Liver (tissue), 9 donors: ENCODE data around the gene SULT6B1. TPM values are rescaled to one million over a fixed set of nuclear protein-coding genes. Genes with fewer than 3 reads are reported as not detected.

Experiments
- DNase-seq: peaks from one replicate; pipeline ENCODE4 v3.0.0-alpha.2; 2017; ENCODE audit warnings: low spot score
- H3K27ac ChIP-seq, 2 donors: one replicate each; pipeline ENCODE4 v1.7.0; 2013; ENCODE audit warnings: inconsistent platforms in 2 of 2, low read length in 2 of 2, control low read depth in 1 of 2, low read depth in 1 of 2, mild to moderate bottlenecking in 1 of 2
- H3K27me3 ChIP-seq, 4 donors: one replicate each; pipeline versions ENCODE4 v1.6.1 to v1.7.0; 2013; ENCODE audit warnings: low read length in 3 of 4, inconsistent platforms in 1 of 4, mild to moderate bottlenecking in 1 of 4, moderate library complexity in 1 of 4; ENCODE audit not compliant: control insufficient read depth in 4 of 4, insufficient read depth in 4 of 4
- H3K36me3 ChIP-seq, 4 donors: one replicate each; pipeline versions ENCODE4 v1.6.1 to v1.7.0; 2013; ENCODE audit warnings: low read length in 3 of 4, mild to moderate bottlenecking in 3 of 4, low read depth in 1 of 4, moderate library complexity in 1 of 4; ENCODE audit not compliant: control insufficient read depth in 4 of 4, insufficient read depth in 3 of 4
- H3K4me1 ChIP-seq, 4 donors: one replicate each; pipeline versions ENCODE4 v1.6.1 to v1.7.0; 2013; ENCODE audit warnings: low read length in 3 of 4, mild to moderate bottlenecking in 3 of 4, moderate library complexity in 1 of 4; ENCODE audit not compliant: control insufficient read depth in 4 of 4, insufficient read depth in 4 of 4
- H3K4me3 ChIP-seq, 3 donors: one replicate each; pipeline versions ENCODE4 v1.6.1 to v1.7.0; 2013; ENCODE audit warnings: low read length in 3 of 3, control low read depth in 1 of 3, low read depth in 1 of 3, mild to moderate bottlenecking in 1 of 3
- H3K9ac ChIP-seq, 2 donors: one replicate each; pipeline ENCODE4 v1.7.0; 2013; ENCODE audit warnings: low read length in 2 of 2, mild to moderate bottlenecking in 2 of 2, moderate library complexity in 2 of 2, control low read depth in 1 of 2, low read depth in 1 of 2
- H3K9me3 ChIP-seq, 4 donors: one replicate each; pipeline versions ENCODE4 v1.6.1 to v1.7.0; 2013; ENCODE audit warnings: low read length in 3 of 4; ENCODE audit not compliant: control insufficient read depth in 4 of 4
- ATF3 ChIP-seq: IDR thresholded peaks from 2 replicates; pipeline ENCODE4 v1.6.1; 2016; ENCODE audit warnings: antibody characterized with exemption
- CTCF ChIP-seq: fragments of 150-350 bp; IDR thresholded peaks from 2 replicates; pipeline ENCODE4 v1.5.1; 2017; ENCODE audit warnings: improper control_type of control experiment, low read depth, low read length; ENCODE audit not compliant: missing input control
- EGR1 ChIP-seq, 2 donors: IDR thresholded peaks; 2 replicates each; pipeline ENCODE4 v1.6.1; 2016 to 2018; ENCODE audit warnings: antibody characterized with exemption in 2 of 2, low read depth in 2 of 2
- FOXA1 ChIP-seq: IDR thresholded peaks from 2 replicates; pipeline ENCODE4 v1.6.1; 2016; ENCODE audit warnings: antibody characterized with exemption
- GABPA ChIP-seq, 2 donors: IDR thresholded peaks in 1 of 2; conservative IDR thresholded peaks in 1 of 2; 2 replicates each; pipeline ENCODE4 v1.6.1; 2016; ENCODE audit warnings: antibody characterized with exemption in 2 of 2, mild to moderate bottlenecking in 1 of 2, moderate library complexity in 1 of 2
- HNF4A ChIP-seq, 2 donors: conservative IDR thresholded peaks; 2 replicates each; pipeline ENCODE4 v1.6.1; 2016; ENCODE audit warnings: antibody characterized with exemption in 2 of 2, mild to moderate bottlenecking in 2 of 2
- HNF4G ChIP-seq: IDR thresholded peaks from 2 replicates; pipeline ENCODE4 v1.6.1; 2016; ENCODE audit warnings: antibody characterized with exemption
- JUND ChIP-seq, 2 donors: IDR thresholded peaks; 2 replicates each; pipeline ENCODE4 v1.6.1; 2016; ENCODE audit warnings: antibody characterized with exemption in 2 of 2
- NR2F2 ChIP-seq: IDR thresholded peaks from 2 replicates; pipeline ENCODE4 v1.6.1; 2016; ENCODE audit warnings: antibody characterized with exemption
- RAD21 ChIP-seq, 2 donors: IDR thresholded peaks; 2 replicates each; pipeline ENCODE4 v1.6.1; 2016; ENCODE audit warnings: antibody characterized with exemption in 2 of 2, mild to moderate bottlenecking in 2 of 2
- RXRA ChIP-seq, 2 donors: IDR thresholded peaks; 2 replicates each; pipeline ENCODE4 v1.6.1; 2017 to 2018; ENCODE audit warnings: antibody characterized with exemption in 2 of 2, mild to moderate bottlenecking in 1 of 2
- SP1 ChIP-seq: IDR thresholded peaks from 2 replicates; pipeline ENCODE4 v1.6.1; 2018; ENCODE audit warnings: antibody characterized with exemption, mild to moderate bottlenecking
- TAF1 ChIP-seq: conservative IDR thresholded peaks from 2 replicates; pipeline ENCODE4 v1.6.1; 2016; ENCODE audit warnings: antibody characterized with exemption, mild to moderate bottlenecking
- YY1 ChIP-seq: IDR thresholded peaks from 2 replicates; pipeline ENCODE4 v1.6.1; 2016; ENCODE audit warnings: antibody characterized with exemption, mild to moderate bottlenecking
- ZBTB33 ChIP-seq: IDR thresholded peaks from 2 replicates; pipeline ENCODE4 v1.6.1; 2016; ENCODE audit warnings: antibody characterized with exemption
- WGBS: extraction: QIAGEN DNeasy Blood & Tissue Kit; methylation state at CpG from one replicate; pipeline ENCODE4 v1.1.7; 2013; 5-methylcytosine and 5-hydroxymethylcytosine counted together
- polyA plus RNA-seq, 2 donors: library from polyadenylated mRNA; stranded (reverse) in 1 of 2; unstranded in 1 of 2; fragments of 200-250 nt in 1 of 2; fragments of >200 nt in 1 of 2; fragmentation: Nextera tagmentation in 1 of 2; extraction: Ambion mirVana in 1 of 2; gene quantifications; one replicate each; pipeline versions ENCODE4 v1.2.1 to v1.2.3, GENCODE V29; 2013 to 2015
- total RNA-seq, 2 donors: library from RNA; depleted of rRNA; stranded (reverse); fragments of >200 nt; gene quantifications; one replicate each; pipeline ENCODE4 v1.2.3, GENCODE V29; 2014
- TF ChIP-seq, protein P1 (sequence below): IDR thresholded peaks from 2 replicates; pipeline ENCODE4 v1.6.1; 2016; ENCODE audit warnings: antibody characterized with exemption, mild to moderate bottlenecking
- TF ChIP-seq, protein P2 (sequence below): IDR thresholded peaks from 2 replicates; pipeline ENCODE4 v1.6.1; 2016; ENCODE audit warnings: antibody characterized with exemption
- donor health status: healthy.
- donor health status: healthy.
- donor health status: healthy.
- donor health status: healthy.
- donor health status: healthy.

Gene SULT6B1
- total and polyA plus RNA-seq, 4 donors = not detected

DNA sequence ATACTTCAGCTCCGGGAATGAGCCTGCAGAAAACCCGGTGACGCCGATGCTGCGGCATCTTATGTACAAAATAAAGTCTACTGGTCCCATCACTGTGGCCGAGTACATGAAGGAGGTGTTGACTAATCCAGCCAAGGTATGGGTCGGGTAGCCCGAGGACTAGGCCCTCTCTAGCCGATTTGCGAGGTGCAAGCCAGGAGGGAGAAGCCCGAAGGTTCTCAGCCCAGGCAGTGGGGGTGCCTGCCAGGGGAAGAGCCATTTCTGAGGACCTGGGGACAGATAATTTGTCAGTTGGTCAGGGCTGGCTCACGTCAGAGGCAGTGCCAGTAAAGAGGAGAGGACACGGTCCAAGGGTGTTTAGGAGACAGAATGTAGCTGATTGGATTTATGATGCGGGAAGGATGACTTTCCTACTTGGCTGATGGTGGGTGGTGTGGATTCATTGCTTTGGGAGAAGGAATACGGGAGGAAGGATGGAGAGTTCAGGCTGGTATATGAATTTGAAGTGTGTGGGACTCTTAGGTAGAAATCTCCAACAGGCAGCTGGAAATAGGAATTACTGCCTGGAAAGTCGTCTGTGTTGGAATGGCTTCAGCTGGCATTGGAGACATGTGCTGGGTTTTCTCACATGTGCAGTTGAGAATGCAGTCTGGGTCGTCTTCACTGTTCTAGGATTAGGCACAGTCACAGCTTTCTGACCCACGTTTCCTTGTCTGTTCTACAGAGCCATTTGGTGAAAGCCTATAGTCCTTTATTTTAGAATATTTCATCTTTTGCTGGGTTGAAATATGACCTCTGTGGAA is 43.9 kb upstream of the SULT6B1 start (continued):
- TF ChIP-seq TAF1 (no peak), CTCF (no peak)

DNA sequence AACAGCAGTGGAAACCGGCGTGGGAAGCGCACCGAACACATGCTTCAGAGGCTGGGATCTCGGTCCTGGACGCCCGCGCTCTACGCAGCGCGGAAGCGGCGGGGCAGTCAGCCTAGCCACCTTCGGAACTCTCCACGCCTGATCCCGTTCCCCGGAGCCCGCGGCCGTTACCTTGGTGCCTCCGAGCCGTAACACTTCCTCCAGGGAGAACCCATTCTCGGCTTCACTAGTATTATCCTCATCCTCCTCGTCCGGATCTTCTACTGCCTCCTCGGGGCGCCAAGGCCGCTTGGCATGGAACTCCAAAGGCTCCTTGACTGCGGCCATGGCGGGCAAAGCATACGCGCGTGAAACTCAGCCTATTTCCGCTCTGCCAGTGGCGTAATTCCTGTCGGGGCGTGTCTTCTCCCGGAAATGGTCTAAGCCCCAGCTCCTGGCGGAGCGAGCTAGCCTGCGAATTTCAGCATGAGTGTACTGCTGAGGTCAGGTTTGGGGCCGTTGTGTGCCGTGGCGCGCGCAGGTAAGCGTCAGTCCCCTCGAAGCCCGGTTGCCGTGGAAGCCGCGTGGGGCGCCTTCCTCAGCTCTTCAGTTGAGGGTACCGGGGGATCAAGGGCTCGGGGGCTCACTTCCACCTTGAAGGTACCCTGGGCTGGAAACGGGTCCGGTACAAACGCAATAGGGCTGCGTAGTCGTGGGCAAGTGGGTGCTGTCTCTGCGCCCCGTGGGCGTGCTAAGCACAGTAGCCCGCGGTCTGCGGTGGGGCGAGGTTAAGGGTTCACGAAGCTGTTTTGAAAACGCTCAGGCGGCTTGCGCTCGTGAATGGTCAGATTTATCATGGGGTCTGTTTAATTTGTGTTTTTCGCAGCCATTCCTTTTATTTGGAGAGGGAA is 43.0 kb upstream of the SULT6B1 start, which contains the start of the genes CEBPZ and NDUFAF7:
Gene CEBPZ, minus strand, starts transcription at position 356 of the 890 bp plus-strand sequence. Its CDS starts 29 bp downstream, at position 327.
Gene NDUFAF7, plus strand, starts transcription at position 418 of the 890 bp plus-strand sequence. Its CDS starts 48 bp downstream, at position 466.
- H3K27ac ChIP-seq = peak within 1 kb of the TSS; percentile 78 to 91
- no peaks in the 10 kb centered on the region for H3K27me3 ChIP-seq
- peak within 1 kb of the TSS; percentile 75 to 97 (median 95) for H3K4me3 ChIP-seq
- under 1% methylated on average over 73 of the region's 73 CpGs for WGBS
- H3K4me1 ChIP-seq = peaks cover 12 to 29% (median 20%) of the 10 kb centered on the region in 4 donors
- H3K9ac ChIP-seq = peak within 1 kb of the TSS; percentile 91 to 92
- TF ChIP-seq JUND (IDR thresholded peaks at IDR 0.05) = peak in 1 of 2 donors; percentile 35
- TF ChIP-seq RAD21 (IDR thresholded peaks at IDR 0.05) = peak in 1 of 2 donors; percentile 50
- TF ChIP-seq FOXA1 = no peak
- TF ChIP-seq ZBTB33 = no peak
- TF ChIP-seq, protein P1, sequence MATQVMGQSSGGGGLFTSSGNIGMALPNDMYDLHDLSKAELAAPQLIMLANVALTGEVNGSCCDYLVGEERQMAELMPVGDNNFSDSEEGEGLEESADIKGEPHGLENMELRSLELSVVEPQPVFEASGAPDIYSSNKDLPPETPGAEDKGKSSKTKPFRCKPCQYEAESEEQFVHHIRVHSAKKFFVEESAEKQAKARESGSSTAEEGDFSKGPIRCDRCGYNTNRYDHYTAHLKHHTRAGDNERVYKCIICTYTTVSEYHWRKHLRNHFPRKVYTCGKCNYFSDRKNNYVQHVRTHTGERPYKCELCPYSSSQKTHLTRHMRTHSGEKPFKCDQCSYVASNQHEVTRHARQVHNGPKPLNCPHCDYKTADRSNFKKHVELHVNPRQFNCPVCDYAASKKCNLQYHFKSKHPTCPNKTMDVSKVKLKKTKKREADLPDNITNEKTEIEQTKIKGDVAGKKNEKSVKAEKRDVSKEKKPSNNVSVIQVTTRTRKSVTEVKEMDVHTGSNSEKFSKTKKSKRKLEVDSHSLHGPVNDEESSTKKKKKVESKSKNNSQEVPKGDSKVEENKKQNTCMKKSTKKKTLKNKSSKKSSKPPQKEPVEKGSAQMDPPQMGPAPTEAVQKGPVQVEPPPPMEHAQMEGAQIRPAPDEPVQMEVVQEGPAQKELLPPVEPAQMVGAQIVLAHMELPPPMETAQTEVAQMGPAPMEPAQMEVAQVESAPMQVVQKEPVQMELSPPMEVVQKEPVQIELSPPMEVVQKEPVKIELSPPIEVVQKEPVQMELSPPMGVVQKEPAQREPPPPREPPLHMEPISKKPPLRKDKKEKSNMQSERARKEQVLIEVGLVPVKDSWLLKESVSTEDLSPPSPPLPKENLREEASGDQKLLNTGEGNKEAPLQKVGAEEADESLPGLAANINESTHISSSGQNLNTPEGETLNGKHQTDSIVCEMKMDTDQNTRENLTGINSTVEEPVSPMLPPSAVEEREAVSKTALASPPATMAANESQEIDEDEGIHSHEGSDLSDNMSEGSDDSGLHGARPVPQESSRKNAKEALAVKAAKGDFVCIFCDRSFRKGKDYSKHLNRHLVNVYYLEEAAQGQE = peak; percentile 73
- peak in 1 of 2 donors; percentile 55 for TF ChIP-seq RXRA (IDR thresholded peaks at IDR 0.05)
- TF ChIP-seq, protein P2, sequence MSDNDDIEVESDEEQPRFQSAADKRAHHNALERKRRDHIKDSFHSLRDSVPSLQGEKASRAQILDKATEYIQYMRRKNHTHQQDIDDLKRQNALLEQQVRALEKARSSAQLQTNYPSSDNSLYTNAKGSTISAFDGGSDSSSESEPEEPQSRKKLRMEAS = peak; percentile 64
- peak; percentile 27 for TF ChIP-seq NR2F2
- TF ChIP-seq YY1 = peak; percentile 98
- no peak for TF ChIP-seq HNF4G
- no peak for TF ChIP-seq CTCF
- TF ChIP-seq GABPA (IDR thresholded peaks at IDR 0.05 in 1 of 2, conservative IDR thresholded peaks at IDR 0.05 in 1 of 2) = peak; percentile 82 to 96
- peak; percentile 44 for TF ChIP-seq SP1
- no peak for TF ChIP-seq EGR1 (IDR thresholded peaks at IDR 0.05; ENCODE audit: low read depth in 2 of 2)
- peak; percentile 74 for TF ChIP-seq TAF1
- TF ChIP-seq HNF4A (conservative IDR thresholded peaks at IDR 0.05) = peak in 1 of 2 donors; percentile 34
- peak; percentile 20 for TF ChIP-seq ATF3
- H3K9me3 ChIP-seq = no peaks in the 10 kb centered on the region
- H3K36me3 ChIP-seq = peaks cover 0 to 18% (median 14%) of the 10 kb centered on the region in 4 donors
- DNase-seq = peak; percentile 85
